ENCODE results near the gene PRKN.

GRCh38 chr6:162721404-162721687 is 6.2 kb downstream of the PRKN start:
- no peak for TF ChIP-seq POLR2A (IDR thresholded peaks at IDR 0.05)
- TF ChIP-seq CTCF (IDR thresholded peaks at IDR 0.05): no peak
- TF ChIP-seq EP300 (IDR thresholded peaks at IDR 0.05): no peak
